Caco-2 (cell line): Measurements from ENCODE around the gene FAHD2A. TPM values are rescaled to one million over a fixed set of nuclear protein-coding genes. Genes with fewer than 3 reads are reported as not detected.
"Not testable (repeated sequence)": the region's sequence is repeated elsewhere in the genome, so short reads cannot be mapped to it uniquely, and the experiment has no call there.

Source experiments
- BruUV-seq: library from RNA; stranded (reverse); fragments of 400-500 nt; replicated peaks from 2 replicates; lab custom pipeline; 2021; lab: Mats Ljungman, UMichigan
- CTCF ChIA-PET: fragments of 300-600 bp; sonication (Branson Sonifier 250); formaldehyde crosslinking; loops from one replicate; lab custom pipeline; 2022; ENCODE audit warnings: antibody characterized with exemption; lab: Charles Lee
- POLR2A ChIA-PET: fragments of 300-600 bp; sonication (Branson Sonifier 250); formaldehyde crosslinking; loops from one replicate; lab custom pipeline; 2022; ENCODE audit warnings: antibody characterized with exemption; lab: Charles Lee
- DNase-seq, 2 experiments: peaks; one replicate each; pipeline versions ENCODE4 v3.0.0 to v3.0.0-alpha.2; 2020 to 2022
- H3K27me3 ChIP-seq: replicated peaks from 2 replicates; pipeline ENCODE4 v1.6.0; 2011; ENCODE audit warnings: low read length; ENCODE audit not compliant: control insufficient read depth, insufficient read depth
- H3K36me3 ChIP-seq: 2 replicates; pipeline ENCODE4 v1.5.1; 2011; ENCODE audit warnings: low read length; ENCODE audit not compliant: control insufficient read depth, insufficient read depth
- H3K4me1 ChIP-seq: fragments of 250-450 bp; sonication (Bioruptor Pico); 2 replicates; pipeline ENCODE4 v1.5.1; 2020; ENCODE audit warnings: mild to moderate bottlenecking
- H3K4me3 ChIP-seq: 2 replicates; pipeline ENCODE4 v1.5.1; 2011; ENCODE audit warnings: low read depth, mild to moderate bottlenecking, control low read depth, low read length
- H3K9me3 ChIP-seq: fragments of 250-450 bp; sonication (Bioruptor Pico); 2 replicates; pipeline ENCODE4 v1.5.1; 2020; ENCODE audit warnings: mild to moderate bottlenecking, moderate library complexity
- H3K27ac Mint-ChIP-seq: one replicate; pipeline ENCODE4 v1.8.0; 2022; ENCODE audit warnings: mixed read lengths; ENCODE audit not compliant: unreplicated experiment
- H3K27me3 Mint-ChIP-seq: one replicate; pipeline ENCODE4 v1.8.0; 2022; ENCODE audit warnings: mixed read lengths; ENCODE audit not compliant: insufficient read depth, unreplicated experiment
- H3K36me3 Mint-ChIP-seq: one replicate; pipeline ENCODE4 v1.8.0; 2022; ENCODE audit warnings: mild to moderate bottlenecking, mixed read lengths; ENCODE audit not compliant: insufficient read depth, unreplicated experiment
- H3K4me1 Mint-ChIP-seq: one replicate; pipeline ENCODE4 v1.8.0; 2022; ENCODE audit warnings: low read depth, mixed read lengths; ENCODE audit not compliant: unreplicated experiment
- H3K4me3 Mint-ChIP-seq: one replicate; pipeline ENCODE4 v1.8.0; 2022; ENCODE audit warnings: mild to moderate bottlenecking, moderate library complexity, mixed read lengths; ENCODE audit not compliant: unreplicated experiment
- H3K9me3 Mint-ChIP-seq: one replicate; pipeline ENCODE4 v1.8.0; 2022; ENCODE audit warnings: mixed read lengths; ENCODE audit not compliant: unreplicated experiment
- CTCF ChIP-seq, 2 experiments: fragments of 200-600 bp in 1 of 2; IDR thresholded peaks; 1 replicate in 1 of 2; 2 replicates in 1 of 2; pipeline versions ENCODE4 v1.5.1 to v1.8.0; 2011 to 2022; ENCODE audit warnings: antibody characterized with exemption in 1 of 2, control low read depth in 1 of 2, inconsistent platforms in 1 of 2, low read depth in 1 of 2, low read length in 1 of 2, mild to moderate bottlenecking in 1 of 2, moderate library complexity in 1 of 2; ENCODE audit not compliant: insufficient read depth in 1 of 2, severe bottlenecking in 1 of 2, unreplicated experiment in 1 of 2
- intact Hi-C: fragments of 100-400 bp; cut with micrococcal nuclease; formaldehyde crosslinking; loops from one replicate; pipeline ENCODE4 v1.10.0; 2022; ENCODE audit not compliant: unreplicated experiment
- total RNA-seq: library from RNA; stranded (reverse); gene quantifications from 2 replicates; pipeline ENCODE4 v1.2.3, GENCODE V29; 2022

FAHD2A gene
- total RNA-seq, 1 experiment from 2014 or later: 26.8 TPM

DNA sequence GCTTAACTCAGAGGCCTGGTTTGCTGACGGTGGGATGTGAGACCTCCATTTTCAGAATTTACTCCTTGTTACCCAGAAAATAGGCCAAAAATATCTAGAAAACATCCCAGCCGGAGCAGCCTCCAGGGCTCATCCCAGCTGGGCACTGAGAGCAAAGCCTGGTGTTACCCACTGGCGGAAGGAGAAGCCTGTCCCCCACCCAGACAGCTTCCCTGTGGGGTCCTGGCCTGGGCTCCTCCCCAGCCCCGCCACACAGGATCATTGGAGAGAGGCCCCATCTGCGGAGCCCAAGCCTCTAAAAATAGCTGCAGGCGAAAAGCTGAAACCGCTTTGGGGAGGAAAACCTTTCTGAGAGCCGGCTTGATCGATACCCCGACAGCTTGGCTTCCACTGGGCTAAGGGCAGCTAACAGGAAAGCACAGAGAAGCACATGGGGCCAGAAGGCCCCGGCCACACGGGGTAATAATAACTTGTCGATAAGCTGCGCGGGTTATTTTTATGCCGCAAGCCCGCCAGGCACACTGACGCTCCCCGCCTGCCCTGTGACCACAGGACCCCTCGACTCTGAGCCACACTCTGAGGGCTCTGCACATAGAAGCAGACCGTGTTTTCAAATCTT is 26.9 kb upstream of the FAHD2A start:
- Mint-ChIP-seq H3K4me1 (no peaks in the 10 kb centered on the region), H3K9me3 (no peaks in the 10 kb centered on the region), H3K36me3 (no peaks in the 10 kb centered on the region), H3K27ac (no peak overlapping the region), H3K27me3 (peaks cover 24% of the 10 kb centered on the region), H3K4me3 (no peak overlapping the region)
- H3K27me3 ChIP-seq: no peaks in the 10 kb centered on the region; the same call in none of the 2 replicates
- TF ChIP-seq CTCF (IDR thresholded peaks at IDR 0.05; ENCODE audit: insufficient read depth in 1 of 2, low read depth in 1 of 2, low read length in 1 of 2, severe bottlenecking in 1 of 2, unreplicated experiment in 1 of 2): no peak
- intact Hi-C loops: no loop called here
- H3K4me3 ChIP-seq: no peak overlapping the region
- POLR2A ChIA-PET: no interaction called here
- no peaks in the 10 kb centered on the region for H3K9me3 ChIP-seq
- no TSS peak for BruUV-seq
- DNase-seq: no peak
- no peaks in the 10 kb centered on the region for H3K4me1 ChIP-seq
- H3K36me3 ChIP-seq: no peaks in the 10 kb centered on the region
- CTCF ChIA-PET: no interaction called here

DNA sequence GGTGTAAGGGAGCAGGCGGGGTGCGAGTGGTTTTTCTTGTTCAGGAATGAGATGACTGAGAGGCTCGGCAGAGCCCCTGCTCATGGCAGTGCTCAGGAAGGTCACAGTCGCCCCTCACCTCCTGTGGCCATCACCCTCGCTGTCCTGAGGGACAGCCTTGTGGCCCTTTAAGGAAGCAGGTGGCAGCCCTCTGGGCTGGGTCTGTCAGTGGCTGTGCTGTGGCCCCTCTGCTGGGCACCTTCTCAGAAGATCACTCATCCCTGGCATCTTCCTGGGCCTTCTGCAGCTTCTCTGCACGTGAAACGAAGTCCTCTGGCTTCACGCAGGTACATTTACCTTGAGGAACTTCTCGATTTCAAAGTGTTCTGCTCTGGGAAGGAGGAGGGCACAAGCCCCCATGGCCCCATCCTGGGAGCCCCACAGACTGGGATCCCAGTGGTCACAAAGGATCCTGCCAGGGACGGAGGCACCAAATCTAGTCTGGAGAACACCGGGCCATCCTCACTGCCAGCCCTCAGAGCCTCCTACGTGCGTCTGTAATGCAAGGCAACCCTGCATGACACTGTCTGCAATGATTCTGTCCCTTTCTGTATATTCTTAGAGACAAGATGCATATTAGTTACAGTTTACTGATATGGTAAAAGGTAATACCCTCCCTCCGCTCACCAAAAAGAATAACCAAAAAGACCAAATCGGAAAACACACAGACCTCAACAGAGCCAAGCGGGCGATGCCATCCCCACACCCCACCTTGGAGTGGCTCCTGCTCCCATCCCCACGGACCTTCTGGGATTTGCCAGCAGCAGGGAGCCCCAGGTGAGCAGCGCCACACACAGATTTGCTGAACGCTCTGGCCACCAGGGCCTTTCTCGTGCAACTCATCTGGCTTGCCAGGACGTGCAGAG is 25.9 kb upstream of the FAHD2A start:
- ChIA-PET CTCF (no interaction called here), POLR2A (no interaction called here)
- H3K9me3 ChIP-seq: no peaks in the 10 kb centered on the region
- no peak overlapping the region for H3K4me3 ChIP-seq
- no peaks in the 10 kb centered on the region for H3K36me3 ChIP-seq
- no peaks in the 10 kb centered on the region for H3K36me3 Mint-ChIP-seq
- no peak overlapping the region for H3K4me3 Mint-ChIP-seq
- no peaks in the 10 kb centered on the region for H3K4me1 ChIP-seq
- no peak for DNase-seq
- no peak overlapping the region for H3K27ac Mint-ChIP-seq
- H3K4me1 Mint-ChIP-seq: no peaks in the 10 kb centered on the region
- BruUV-seq: no TSS peak
- TF ChIP-seq CTCF (IDR thresholded peaks at IDR 0.05; ENCODE audit: insufficient read depth in 1 of 2, low read depth in 1 of 2, low read length in 1 of 2, severe bottlenecking in 1 of 2, unreplicated experiment in 1 of 2): no peak
- H3K27me3 ChIP-seq: no peaks in the 10 kb centered on the region; the same call in none of the 2 replicates
- intact Hi-C loops: no loop called here
- peaks cover 29% of the 10 kb centered on the region for H3K27me3 Mint-ChIP-seq
- H3K9me3 Mint-ChIP-seq: no peaks in the 10 kb centered on the region

DNA sequence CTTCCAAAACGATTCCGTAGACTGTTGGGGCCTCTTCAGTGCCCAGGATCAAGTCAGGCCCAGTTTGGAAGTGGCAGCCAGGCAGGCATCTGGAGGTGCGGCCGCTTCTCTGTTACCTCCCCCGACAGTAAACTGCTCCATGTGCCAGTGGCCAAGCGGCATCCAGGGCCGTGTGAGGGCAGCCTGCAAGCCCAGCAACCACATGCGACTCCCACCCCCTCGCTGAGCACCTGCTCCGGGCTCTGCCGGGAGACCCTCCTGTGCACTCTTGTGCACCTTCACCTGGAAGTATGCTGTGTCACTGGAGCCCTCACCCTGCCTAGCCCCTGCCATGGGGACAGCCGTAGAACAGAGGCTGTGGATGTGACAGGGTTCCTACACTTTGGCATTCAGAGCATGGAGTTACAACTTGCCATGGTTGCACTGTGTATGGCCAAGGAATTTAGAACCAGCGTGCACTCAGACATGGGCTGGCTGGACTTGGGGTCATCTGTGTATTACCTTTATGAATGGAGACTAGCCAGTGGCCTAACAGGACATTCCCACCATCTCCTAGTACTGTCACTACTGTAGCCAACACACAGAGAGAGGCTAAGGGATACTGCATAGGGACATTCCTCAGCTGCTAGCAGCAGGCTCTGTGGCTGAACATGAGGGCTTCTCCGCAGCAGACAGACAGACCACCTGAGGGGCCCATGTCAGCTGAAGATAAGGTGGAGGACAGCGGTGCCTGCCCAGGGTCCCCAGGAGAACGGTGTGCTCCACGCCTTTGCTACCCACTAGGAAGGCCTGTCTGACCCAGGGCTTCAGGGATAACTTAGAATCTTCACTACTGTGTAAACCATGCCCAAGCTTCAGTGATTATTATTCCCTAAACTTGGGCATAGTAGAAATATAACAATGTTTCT is 25.0 kb upstream of the FAHD2A start:
- H3K4me3 Mint-ChIP-seq: no peak overlapping the region
- H3K4me1 Mint-ChIP-seq: no peaks in the 10 kb centered on the region
- Histone ChIP-seq H3K36me3 (no peaks in the 10 kb centered on the region), H3K9me3 (no peaks in the 10 kb centered on the region), H3K4me1 (no peaks in the 10 kb centered on the region), H3K4me3 (no peak overlapping the region), H3K27me3 (no peaks in the 10 kb centered on the region; the same call in none of the 2 replicates)
- DNase-seq: no peak
- no peak for TF ChIP-seq CTCF (IDR thresholded peaks at IDR 0.05; ENCODE audit: insufficient read depth in 1 of 2, low read depth in 1 of 2, low read length in 1 of 2, severe bottlenecking in 1 of 2, unreplicated experiment in 1 of 2)
- peaks cover 29% of the 10 kb centered on the region for H3K27me3 Mint-ChIP-seq
- ChIA-PET CTCF (no interaction called here), POLR2A (no interaction called here)
- H3K36me3 Mint-ChIP-seq: no peaks in the 10 kb centered on the region
- no peak overlapping the region for H3K27ac Mint-ChIP-seq
- no TSS peak for BruUV-seq
- intact Hi-C loops: no loop called here
- H3K9me3 Mint-ChIP-seq: no peaks in the 10 kb centered on the region

DNA sequence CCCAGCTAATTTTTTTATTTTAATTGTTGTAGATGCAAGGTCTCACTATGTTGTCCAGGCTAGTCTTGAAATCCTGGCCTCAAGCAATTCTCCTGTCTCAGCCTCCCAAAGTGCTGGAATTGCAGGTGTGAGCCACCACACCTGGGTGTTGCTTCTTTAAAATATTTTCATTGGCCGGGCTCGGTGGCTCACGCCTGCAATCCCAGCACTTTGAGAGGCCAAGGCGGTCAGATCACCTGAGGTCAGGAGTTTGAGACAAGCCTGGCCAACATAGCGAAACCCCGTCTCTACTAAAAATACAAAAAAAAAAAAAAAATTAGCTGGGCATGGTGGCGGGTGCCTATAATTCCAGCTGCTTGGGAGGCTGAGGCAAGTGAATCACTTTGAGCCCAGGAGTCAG is 24.2 kb upstream of the FAHD2A start:
- H3K9me3 Mint-ChIP-seq, BruUV-seq, H3K36me3 ChIP-seq, H3K36me3 Mint-ChIP-seq, H3K4me3 Mint-ChIP-seq, DNase-seq, CTCF ChIA-PET, H3K4me1 ChIP-seq, POLR2A ChIA-PET, H3K4me1 Mint-ChIP-seq, H3K27ac Mint-ChIP-seq, H3K9me3 ChIP-seq, H3K4me3 ChIP-seq, intact Hi-C loops, H3K27me3 ChIP-seq: not testable (repeated sequence)
- peaks cover 27% of the 10 kb centered on the region for H3K27me3 Mint-ChIP-seq
